AG09319 (cell line): ENCODE results near the gene GRIP1.

Source experiments
- DNase-seq: peaks from one replicate; pipeline ENCODE4 v3.0.0-alpha.2; 2010; ENCODE audit warnings: low read depth; ENCODE audit errors: extremely low read depth
- CTCF ChIP-seq: IDR thresholded peaks from 2 replicates; pipeline ENCODE4 v1.5.1; 2011; ENCODE audit warnings: low read depth, mild to moderate bottlenecking, inconsistent platforms, low read length, moderate library complexity

GRIP1 gene

GRCh38 chr12:66459944-66460482, 218.9 kb downstream of the GRIP1 start:
- no peak for DNase-seq
- TF ChIP-seq CTCF = no peak

- TF ChIP-seq CTCF = no peak
- DNase-seq = no peak
Observed at GRCh38 chr12:66456612-66457011, 222.3 kb downstream of the GRIP1 start.

GRCh38 chr12:66453844-66454243, 225.0 kb downstream of the GRIP1 start:
- no peak for TF ChIP-seq CTCF
- DNase-seq = no peak

GRCh38 chr12:66453120-66453519, 225.8 kb downstream of the GRIP1 start:
- DNase-seq = no peak
- TF ChIP-seq CTCF = no peak

GRCh38 chr12:66449531-66449930, 229.3 kb downstream of the GRIP1 start:
- DNase-seq = no peak
- TF ChIP-seq CTCF = no peak

GRCh38 chr12:66447643-66448042, 231.2 kb downstream of the GRIP1 start:
- TF ChIP-seq CTCF = no peak
- no peak for DNase-seq

GRCh38 chr12:66446276-66446675, 232.6 kb downstream of the GRIP1 start:
- no peak for DNase-seq
- no peak for TF ChIP-seq CTCF
